ENCODE results near the gene CYP2J2.

- TF ChIP-seq CTCF (conservative IDR thresholded peaks at IDR 0.05) = no peak
- TF ChIP-seq EZH2 (IDR thresholded peaks at IDR 0.05; ENCODE audit: low read depth) = no peak
These were observed 1.9 kb downstream of the CYP2J2 start for GRCh38 chr1:59924653-59925052.
